NCI-H82 treated with DMSO at 0.1 percent for 48 hours (cell line): ENCODE measurements around the gene AP5Z1.
"Not testable (repeated sequence)": the region's sequence is repeated elsewhere in the genome, so short reads cannot be mapped to it uniquely, and the experiment has no call there.

Experiments
- DNase-seq: peaks from one replicate; lab custom pipeline; 2025; ENCODE audit not compliant: unreplicated experiment; lab: John Stamatoyannopoulos, UW

The AP5Z1 gene

DNA sequence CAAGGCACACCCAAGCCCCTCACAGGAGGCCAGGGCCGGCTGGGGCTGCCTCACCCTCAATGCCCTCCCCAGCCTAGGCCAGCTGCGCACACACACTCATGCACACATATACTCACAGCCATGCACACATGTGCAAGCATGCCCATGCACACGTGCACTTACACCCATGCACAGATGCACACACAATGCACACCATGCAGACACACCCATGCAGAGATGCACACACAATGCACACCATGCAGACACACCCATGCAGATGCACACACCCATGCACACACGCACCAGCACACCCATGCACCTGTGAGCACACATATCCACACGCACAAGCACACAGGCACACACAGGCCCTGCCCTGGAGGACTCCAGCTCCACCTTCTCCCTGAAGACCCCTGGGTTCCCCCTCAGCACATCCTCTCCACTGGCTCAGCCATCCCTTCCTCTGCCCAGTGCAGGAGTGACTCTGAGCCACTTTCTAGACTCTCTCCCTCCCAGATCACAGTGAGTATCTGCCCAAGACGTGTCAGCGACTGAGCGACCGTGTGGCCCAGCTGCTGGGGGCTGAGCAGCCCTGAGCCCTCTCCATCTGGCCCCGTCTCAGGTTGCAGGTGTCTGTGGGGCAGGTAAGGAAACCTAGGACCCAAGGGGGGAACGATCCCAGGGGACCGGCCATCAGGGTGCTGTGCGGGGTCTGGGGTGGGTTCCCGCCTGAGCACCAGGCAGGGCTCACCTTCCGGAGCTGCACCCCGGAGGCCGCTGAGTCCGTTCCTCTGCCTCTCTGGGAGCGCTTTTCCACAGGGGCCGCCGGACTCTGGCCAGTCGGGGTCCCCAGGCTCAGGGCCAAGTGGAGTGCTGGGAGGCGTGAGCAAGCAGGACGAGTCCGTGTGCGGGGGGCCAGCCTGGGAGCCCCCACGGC is 25.8 kb downstream of the AP5Z1 start:
- no peak for DNase-seq

DNA sequence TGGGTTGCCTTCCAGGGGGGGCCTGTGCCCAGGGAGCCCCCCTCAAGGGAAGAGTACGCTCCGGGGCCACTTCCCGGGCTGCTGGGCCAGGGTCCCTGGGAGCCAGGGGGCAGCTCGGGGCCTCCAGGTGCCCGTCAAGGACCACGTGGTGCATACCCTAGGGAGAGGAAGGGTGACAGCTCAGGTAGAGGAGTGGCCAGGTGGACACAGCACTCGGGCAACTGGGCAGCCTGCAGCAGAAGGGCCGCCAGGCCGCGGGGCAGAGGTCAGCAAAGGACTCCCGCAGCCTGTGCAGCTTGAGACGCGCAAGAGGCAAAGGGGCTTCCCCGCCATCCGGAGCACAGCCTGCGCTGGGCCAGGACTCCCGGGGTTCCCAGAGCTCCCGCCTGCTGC is 26.4 kb downstream of the AP5Z1 start:
- no peak for DNase-seq

GRCh38 chr7:4802577-4802976 is 27.2 kb downstream of the AP5Z1 start:
- DNase-seq = not testable (repeated sequence)

DNA sequence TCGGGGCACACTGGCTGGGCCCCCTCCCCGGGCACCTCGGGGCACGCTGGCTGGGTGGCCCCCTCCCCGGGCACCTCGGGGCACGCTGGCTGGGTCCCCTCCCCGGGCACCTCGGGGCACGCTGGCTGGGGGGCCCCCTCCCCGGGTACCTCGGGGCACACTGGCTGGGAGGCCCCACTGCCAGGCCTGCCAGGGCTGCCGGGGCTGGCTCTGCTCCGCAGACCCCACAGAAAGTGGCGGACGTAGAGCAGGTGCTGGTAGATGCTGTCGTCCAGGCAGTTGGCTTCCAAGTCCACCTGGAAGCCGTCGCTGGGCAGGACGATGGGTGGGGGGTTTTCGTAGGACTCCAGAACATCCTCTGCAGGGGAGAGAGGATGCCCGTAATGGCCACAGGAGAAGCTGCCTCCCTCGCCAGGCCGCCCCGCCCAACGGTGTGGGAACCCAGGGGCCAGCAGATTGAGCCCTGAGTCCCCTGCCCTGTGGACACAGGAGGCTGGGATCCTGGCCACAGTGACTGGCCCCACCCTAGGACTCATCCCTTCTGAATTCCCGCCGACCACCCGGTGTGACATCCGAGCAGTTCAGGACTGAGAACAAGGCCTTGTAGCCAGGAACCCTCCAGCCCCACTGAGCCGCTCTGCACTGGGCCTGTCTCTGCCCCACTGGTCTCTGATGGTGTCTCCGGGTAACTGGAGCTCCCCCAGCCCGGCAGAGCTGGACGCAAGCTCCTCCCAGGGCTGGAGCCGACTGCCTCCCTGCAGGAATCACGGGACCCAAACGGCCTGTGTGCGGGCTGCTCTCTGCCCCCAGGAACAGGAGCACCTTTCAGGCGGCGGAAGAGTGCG is 28.2 kb downstream of the AP5Z1 start:
- no peak for DNase-seq

DNA sequence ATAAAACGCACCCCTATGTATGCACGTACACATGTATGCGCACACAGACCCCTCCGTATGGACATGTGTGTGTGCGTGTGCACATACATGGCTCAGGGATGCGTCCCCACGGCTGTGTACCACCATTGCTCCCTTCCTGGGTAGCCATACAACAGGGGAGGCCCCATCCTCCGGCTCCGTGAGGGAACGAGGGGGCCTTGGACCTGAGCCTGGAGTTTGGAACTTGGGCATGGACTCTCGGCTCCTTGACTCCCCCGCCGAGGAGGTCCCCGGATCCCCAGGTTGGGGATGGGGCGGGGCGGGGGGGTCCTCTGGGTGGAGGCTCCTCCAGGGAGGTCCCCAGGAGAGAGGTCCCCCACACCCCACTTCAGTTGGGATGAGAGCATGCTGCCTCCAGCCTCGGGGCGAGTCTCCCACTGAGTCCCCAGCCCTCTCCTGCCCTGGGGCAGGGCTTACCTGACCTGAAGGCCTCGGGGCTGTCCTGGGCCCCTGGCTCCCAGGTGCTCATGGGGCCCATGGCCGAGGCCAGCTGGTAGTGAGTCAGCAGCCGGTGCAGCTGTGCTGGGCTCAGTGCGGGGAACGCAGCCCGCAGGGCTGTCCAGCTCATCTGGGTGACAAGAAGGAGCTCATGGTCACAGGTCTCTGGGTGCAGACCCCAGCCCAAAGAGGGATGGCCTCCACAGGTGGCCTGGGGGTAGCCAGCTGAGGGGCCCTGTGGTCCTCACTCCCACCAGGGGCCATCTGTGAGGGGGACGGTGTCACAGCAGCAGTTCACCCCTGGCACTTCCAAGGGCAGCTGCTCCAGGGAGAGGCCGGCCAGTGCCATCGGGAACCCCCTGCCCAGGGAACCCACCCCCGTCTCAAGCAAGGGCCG is 29.9 kb downstream of the AP5Z1 start:
- no peak for DNase-seq

GRCh38 chr7:4805984-4806300 is 30.5 kb downstream of the AP5Z1 start:
- DNase-seq = no peak

GRCh38 chr7:4806983-4807597 is 31.7 kb downstream of the AP5Z1 start:
- no peak for DNase-seq

DNA sequence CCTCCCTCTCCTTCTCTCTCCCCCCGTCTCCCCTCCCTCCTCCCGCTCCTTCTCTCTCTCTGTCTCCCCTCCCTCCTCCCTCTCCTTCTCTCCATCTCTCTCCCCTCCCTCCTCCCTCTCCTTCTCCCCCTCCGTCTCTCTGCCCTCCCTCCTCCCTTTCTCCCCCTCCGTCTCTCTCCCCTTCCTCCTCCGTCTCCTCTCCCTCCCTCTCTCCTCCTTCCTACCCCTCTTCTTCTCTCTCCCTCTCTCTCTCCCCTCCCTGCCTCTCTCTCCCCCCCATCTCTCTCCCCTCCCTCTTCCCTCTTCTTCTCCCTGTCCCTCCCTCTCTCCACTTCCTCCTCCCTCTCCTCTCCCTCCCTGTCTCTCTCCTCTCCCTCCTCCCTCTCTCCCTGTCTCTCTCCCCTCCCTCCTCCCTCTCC is 32.2 kb downstream of the AP5Z1 start:
- DNase-seq = no peak

DNA sequence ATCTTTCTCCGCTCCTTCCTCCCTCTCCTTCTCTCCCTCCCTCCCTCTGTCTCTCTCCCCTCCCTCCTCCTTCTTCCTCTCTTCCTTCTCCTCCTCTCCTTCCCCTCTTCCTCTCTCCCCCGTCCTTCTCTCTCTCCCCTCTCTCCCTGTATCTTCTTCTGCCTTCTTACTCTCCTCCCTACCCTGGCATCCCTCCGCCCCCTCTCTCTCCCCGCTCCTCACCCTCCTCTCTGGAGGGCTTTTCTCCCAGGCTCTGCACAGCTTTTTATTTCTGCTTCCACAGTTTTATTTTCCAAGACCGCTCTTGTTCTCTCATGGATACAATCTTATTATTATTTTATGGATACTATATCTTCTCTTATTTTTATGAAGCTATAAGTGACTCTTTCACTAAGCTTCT is 32.6 kb downstream of the AP5Z1 start:
- no peak for DNase-seq

DNA sequence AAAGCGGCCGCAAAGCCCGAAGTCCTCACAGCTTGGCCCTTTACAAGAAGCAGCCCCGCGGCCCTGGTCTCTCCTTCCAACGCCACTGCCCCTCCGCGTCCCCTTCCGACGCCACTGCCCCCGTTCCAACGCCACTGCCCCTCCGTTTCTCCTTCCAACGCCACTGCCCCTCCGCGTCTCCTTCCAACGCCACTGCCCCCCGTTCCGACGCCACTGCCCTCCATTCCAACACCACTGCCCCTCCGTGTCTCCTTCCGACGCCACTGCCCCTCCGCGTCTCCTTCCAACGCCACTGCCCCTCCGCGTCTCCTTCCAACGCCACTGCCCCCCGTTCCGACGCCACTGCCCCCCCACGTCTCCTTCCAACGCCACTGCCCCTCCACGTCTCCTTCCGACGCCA is 33.1 kb downstream of the AP5Z1 start:
- no peak for DNase-seq

GRCh38 chr7:4809091-4809591 is 33.7 kb downstream of the AP5Z1 start:
- no peak for DNase-seq

DNA sequence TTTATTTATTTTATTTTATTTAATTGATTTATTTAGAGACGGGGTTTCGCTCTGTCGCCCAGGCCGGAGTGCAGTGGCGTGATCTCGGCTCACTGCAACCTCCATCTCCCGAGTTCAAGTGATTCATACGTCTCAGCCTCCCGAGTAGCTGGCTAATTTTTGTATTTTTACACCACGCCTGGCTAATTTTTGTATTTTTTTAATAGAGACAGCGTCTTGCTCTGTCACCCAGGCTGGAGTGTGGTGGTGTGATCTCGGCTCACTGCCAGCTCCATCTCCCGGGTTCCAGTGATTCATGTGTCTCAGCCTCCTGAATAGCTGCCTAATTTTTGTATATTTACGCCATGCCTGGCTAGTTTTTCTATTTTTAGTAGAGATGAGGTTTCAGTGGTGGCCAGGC is 34.2 kb downstream of the AP5Z1 start:
- DNase-seq = no peak

GRCh38 chr7:4814433-4814832 is 39.0 kb downstream of the AP5Z1 start:
- no peak for DNase-seq

GRCh38 chr7:4815121-4815520 is 39.7 kb downstream of the AP5Z1 start:
- no peak for DNase-seq

- DNase-seq = no peak
Observed at GRCh38 chr7:4815609-4816418, 40.4 kb downstream of the AP5Z1 start.

GRCh38 chr7:4816419-4817080 is 41.1 kb downstream of the AP5Z1 start:
- no peak for DNase-seq

DNA sequence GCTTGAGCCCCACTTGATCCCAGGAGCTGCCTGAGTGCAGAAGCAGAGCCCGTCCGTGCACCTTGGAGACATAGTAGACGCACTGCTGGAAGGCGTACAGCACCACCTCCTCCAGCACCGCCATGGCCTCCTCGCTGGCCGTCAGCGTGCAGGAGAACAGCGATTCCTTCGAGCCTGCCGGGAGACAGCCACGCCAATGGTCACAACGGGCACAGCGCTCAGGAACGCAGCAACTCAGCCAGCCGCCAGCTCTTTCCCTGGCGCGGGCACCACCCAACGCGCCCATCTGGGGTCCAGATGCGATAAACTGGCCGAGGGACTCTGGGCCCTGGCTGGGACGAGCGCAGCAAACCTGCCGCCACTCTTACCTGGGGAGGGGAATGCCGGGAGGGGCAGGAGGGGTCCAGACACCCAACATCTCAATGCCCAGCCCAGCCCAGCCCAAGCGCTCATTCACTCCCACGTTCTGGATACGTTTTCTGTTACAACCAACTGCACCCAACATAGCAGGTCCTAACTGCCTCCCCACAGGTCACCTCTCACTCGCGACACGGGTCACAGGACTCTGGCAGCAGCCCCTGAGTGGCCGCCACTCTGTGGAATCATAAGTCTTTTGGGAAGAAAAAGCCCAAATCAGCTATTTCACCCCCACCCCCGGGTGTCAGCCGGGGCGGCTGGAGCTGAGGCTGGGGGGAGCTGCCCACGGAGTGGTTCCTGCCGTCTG is 41.9 kb downstream of the AP5Z1 start:
- DNase-seq = no peak

DNA sequence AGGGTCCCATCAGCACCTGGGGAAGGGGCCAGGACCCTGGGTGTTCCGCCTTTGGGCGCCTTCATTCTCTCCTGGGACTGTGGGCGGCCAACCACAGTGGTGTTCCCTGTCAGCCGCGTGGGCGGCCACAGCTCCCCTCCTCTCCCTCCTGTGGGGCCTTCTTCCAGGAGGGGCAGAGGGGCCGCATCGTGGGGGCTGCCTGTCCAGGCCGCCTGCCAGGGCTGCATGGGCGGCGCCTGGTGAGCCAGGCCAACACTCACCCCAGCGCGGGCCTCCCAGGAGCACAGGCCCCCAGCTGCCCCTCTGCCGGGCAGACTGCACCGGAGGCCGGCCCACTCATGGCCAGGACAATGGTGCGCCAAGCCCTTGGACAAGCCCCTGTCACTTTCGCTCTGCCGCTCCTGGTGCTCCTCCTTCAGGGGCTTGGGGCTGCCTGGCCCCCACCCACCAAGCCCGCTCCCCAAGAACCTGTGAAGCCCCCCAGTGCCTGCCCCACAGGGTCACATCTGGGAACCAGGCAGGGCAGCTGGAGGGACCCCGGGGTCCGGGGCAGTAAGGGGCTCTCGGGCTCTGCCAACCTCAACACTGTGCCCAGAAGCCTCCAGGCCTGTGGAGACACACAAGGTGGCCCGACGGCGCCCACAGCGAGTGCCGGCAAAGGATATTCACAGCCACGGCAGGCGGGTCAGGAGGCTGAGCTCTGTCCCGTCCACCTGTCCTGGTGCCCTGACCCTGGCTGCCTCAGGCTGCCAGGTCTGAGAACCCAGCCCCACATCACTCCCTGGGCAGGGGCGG is 42.8 kb downstream of the AP5Z1 start:
- no peak for DNase-seq
